ENCODE data around the gene LY6G6D.

LY6G6D gene

GRCh38 chr6:31762878-31763618 is 47.9 kb downstream of the LY6G6D start:
- H3K4me1 ChIP-seq (ENCODE audit: control insufficient read depth, low read length), result no peaks in the 10 kb centered on the region
- H3F3A ChIP-seq (ENCODE audit: control insufficient read depth, insufficient read depth), result no peaks in the 10 kb centered on the region
- no peaks in the 10 kb centered on the region for H3K9me2 ChIP-seq (replicated peaks; ENCODE audit: control insufficient read depth, low read length)
- no peak for TF ChIP-seq EZH2phosphoT487 (IDR thresholded peaks at IDR 0.05; ENCODE audit: borderline replicate concordance, low read length)
- TF ChIP-seq CTCF (IDR thresholded peaks at IDR 0.05; ENCODE audit: low read depth, low read length, poor library complexity, severe bottlenecking), result no peak
- no peaks in the 10 kb centered on the region for H4K20me1 ChIP-seq (ENCODE audit: control insufficient read depth, insufficient read depth, low read depth, low read length)
- H3K36me3 ChIP-seq (ENCODE audit: control insufficient read depth, low read length), result peaks cover 49% of the 10 kb centered on the region
- no peak overlapping the region for H3K4me2 ChIP-seq (ENCODE audit: low read length)
- no peak overlapping the region for H3K4me3 ChIP-seq (ENCODE audit: low read length)
- no peaks in the 10 kb centered on the region for H3K79me2 ChIP-seq (ENCODE audit: control insufficient read depth, low read length)
- no peak overlapping the region for H3K27ac ChIP-seq (ENCODE audit: low read depth, low read length)
- no peaks in the 10 kb centered on the region for H3K9me3 ChIP-seq (ENCODE audit: control insufficient read depth, insufficient read depth, low read length)
- H3K27me3 ChIP-seq (ENCODE audit: control insufficient read depth, low read length), result no peaks in the 10 kb centered on the region

- Histone ChIP-seq H3K4me2 (ENCODE audit: low read length) (no peak overlapping the region), H3K27ac (ENCODE audit: low read depth, low read length) (no peak overlapping the region), H3K9me2 (replicated peaks; ENCODE audit: control insufficient read depth, low read length) (no peaks in the 10 kb centered on the region), H3K79me2 (ENCODE audit: control insufficient read depth, low read length) (no peaks in the 10 kb centered on the region), H3K27me3 (ENCODE audit: control insufficient read depth, low read length) (no peaks in the 10 kb centered on the region), H4K20me1 (ENCODE audit: control insufficient read depth, insufficient read depth, low read depth, low read length) (no peaks in the 10 kb centered on the region), H3K4me1 (ENCODE audit: control insufficient read depth, low read length) (no peaks in the 10 kb centered on the region), H3K4me3 (ENCODE audit: low read length) (no peak overlapping the region), H3F3A (ENCODE audit: control insufficient read depth, insufficient read depth) (no peaks in the 10 kb centered on the region), H3K36me3 (ENCODE audit: control insufficient read depth, low read length) (peaks cover 47% of the 10 kb centered on the region), H3K9me3 (ENCODE audit: control insufficient read depth, insufficient read depth, low read length) (no peaks in the 10 kb centered on the region)
- no peak for TF ChIP-seq CTCF (IDR thresholded peaks at IDR 0.05; ENCODE audit: low read depth, low read length, poor library complexity, severe bottlenecking)
- TF ChIP-seq EZH2phosphoT487 (IDR thresholded peaks at IDR 0.05; ENCODE audit: borderline replicate concordance, low read length), result no peak
These were observed 48.4 kb downstream of the LY6G6D start for GRCh38 chr6:31763619-31763940.

GRCh38 chr6:31764198-31764597 is 49.0 kb downstream of the LY6G6D start:
- no peaks in the 10 kb centered on the region for H3F3A ChIP-seq (ENCODE audit: control insufficient read depth, insufficient read depth)
- no peak overlapping the region for H3K4me2 ChIP-seq (ENCODE audit: low read length)
- TF ChIP-seq EZH2phosphoT487 (IDR thresholded peaks at IDR 0.05; ENCODE audit: borderline replicate concordance, low read length) (no peak), CTCF (IDR thresholded peaks at IDR 0.05; ENCODE audit: low read depth, low read length, poor library complexity, severe bottlenecking) (no peak)
- H3K36me3 ChIP-seq (ENCODE audit: control insufficient read depth, low read length), result peaks cover 41% of the 10 kb centered on the region
- no peaks in the 10 kb centered on the region for H3K27me3 ChIP-seq (ENCODE audit: control insufficient read depth, low read length)
- H3K9me2 ChIP-seq (replicated peaks; ENCODE audit: control insufficient read depth, low read length), result no peaks in the 10 kb centered on the region
- no peak overlapping the region for H3K27ac ChIP-seq (ENCODE audit: low read depth, low read length)
- no peaks in the 10 kb centered on the region for H3K9me3 ChIP-seq (ENCODE audit: control insufficient read depth, insufficient read depth, low read length)
- H3K4me1 ChIP-seq (ENCODE audit: control insufficient read depth, low read length), result peaks cover 4% of the 10 kb centered on the region; the same call in 1 of the 2 replicates
- no peaks in the 10 kb centered on the region for H3K79me2 ChIP-seq (ENCODE audit: control insufficient read depth, low read length)
- no peaks in the 10 kb centered on the region for H4K20me1 ChIP-seq (ENCODE audit: control insufficient read depth, insufficient read depth, low read depth, low read length)
- no peak overlapping the region for H3K4me3 ChIP-seq (ENCODE audit: low read length)
